Measurements from ENCODE around the gene TRHDE. TPM values are rescaled to one million over a fixed set of nuclear protein-coding genes. Genes with fewer than 3 reads are reported as not detected.

TRHDE gene
- total RNA-seq, 1 donor from 2014 or later: 6.9 TPM

- DNase-seq (ENCODE audit: low spot score): no peak
These were observed 1.3 kb downstream of the TRHDE start for GRCh38 chr12:72273499-72273837.

GRCh38 chr12:72273851-72274351 is 1.7 kb downstream of the TRHDE start:
- peak; percentile 28 for DNase-seq (ENCODE audit: low spot score)

GRCh38 chr12:72274931-72275330 is 2.8 kb downstream of the TRHDE start:
- no peak for DNase-seq (ENCODE audit: low spot score)

- DNase-seq (ENCODE audit: low spot score): no peak
These were observed 3.4 kb downstream of the TRHDE start for GRCh38 chr12:72275526-72275925.

- DNase-seq (ENCODE audit: low spot score): no peak
These were observed 4.1 kb downstream of the TRHDE start for GRCh38 chr12:72276181-72276805.

- DNase-seq (ENCODE audit: low spot score): no peak
These were observed 5.2 kb downstream of the TRHDE start for GRCh38 chr12:72277415-72277814.

GRCh38 chr12:72278894-72279293 is 6.7 kb downstream of the TRHDE start:
- no peak for DNase-seq (ENCODE audit: low spot score)

- DNase-seq (ENCODE audit: low spot score): no peak
These were observed 9.0 kb downstream of the TRHDE start for GRCh38 chr12:72281126-72281525.

- no peak for DNase-seq (ENCODE audit: low spot score)
These were observed 10.6 kb downstream of the TRHDE start for GRCh38 chr12:72282721-72283120.

GRCh38 chr12:72285861-72286260 is 13.7 kb downstream of the TRHDE start:
- no peak for DNase-seq (ENCODE audit: low spot score)

- no peak for DNase-seq (ENCODE audit: low spot score)
These were observed 14.4 kb downstream of the TRHDE start for GRCh38 chr12:72286526-72286925.

- no peak for DNase-seq (ENCODE audit: low spot score)
These were observed 16.3 kb downstream of the TRHDE start for GRCh38 chr12:72288436-72288835.

- no peak for DNase-seq (ENCODE audit: low spot score)
These were observed 16.7 kb downstream of the TRHDE start for GRCh38 chr12:72288911-72289310.

GRCh38 chr12:72289633-72290032 is 17.5 kb downstream of the TRHDE start:
- no peak for DNase-seq (ENCODE audit: low spot score)

- DNase-seq (ENCODE audit: low spot score): no peak
These were observed 19.0 kb downstream of the TRHDE start for GRCh38 chr12:72291175-72291574.

GRCh38 chr12:72293701-72294100 is 21.5 kb downstream of the TRHDE start:
- DNase-seq (ENCODE audit: low spot score): no peak

GRCh38 chr12:72295101-72295500 is 22.9 kb downstream of the TRHDE start:
- no peak for DNase-seq (ENCODE audit: low spot score)

GRCh38 chr12:72295744-72296143 is 23.6 kb downstream of the TRHDE start:
- DNase-seq (ENCODE audit: low spot score): no peak

- DNase-seq (ENCODE audit: low spot score): no peak
These were observed 24.2 kb downstream of the TRHDE start for GRCh38 chr12:72296389-72296788.

GRCh38 chr12:72297666-72298065 is 25.5 kb downstream of the TRHDE start:
- no peak for DNase-seq (ENCODE audit: low spot score)

- DNase-seq (ENCODE audit: low spot score): no peak
These were observed 28.6 kb downstream of the TRHDE start for GRCh38 chr12:72300728-72301127.

- no peak for DNase-seq (ENCODE audit: low spot score)
These were observed 32.6 kb downstream of the TRHDE start for GRCh38 chr12:72304751-72305150.

GRCh38 chr12:72307229-72307628 is 35.1 kb downstream of the TRHDE start:
- no peak for DNase-seq (ENCODE audit: low spot score)

GRCh38 chr12:72311946-72312345 is 39.8 kb downstream of the TRHDE start:
- no peak for DNase-seq (ENCODE audit: low spot score)

Data from mucosa of gallbladder (tissue), 1 donor.